Dedifferentiated amniotic fluid mesenchymal stem cell (primary cell): Measurements from ENCODE around the gene AMBRA1.
A peak's percentile ranks its signal among the peaks of the same experiment; 100 is the strongest.
"Not testable (repeated sequence)": the region's sequence is repeated elsewhere in the genome, so short reads cannot be mapped to it uniquely, and the experiment has no call there.

Source experiments
- DNase-seq: peaks from one replicate; pipeline ENCODE4 v3.0.0-alpha.2; 2016; ENCODE audit errors: extremely low spot score

Gene AMBRA1

GRCh38 chr11:46534711-46535110 is 59.1 kb downstream of the AMBRA1 start:
- no peak for DNase-seq

DNA sequence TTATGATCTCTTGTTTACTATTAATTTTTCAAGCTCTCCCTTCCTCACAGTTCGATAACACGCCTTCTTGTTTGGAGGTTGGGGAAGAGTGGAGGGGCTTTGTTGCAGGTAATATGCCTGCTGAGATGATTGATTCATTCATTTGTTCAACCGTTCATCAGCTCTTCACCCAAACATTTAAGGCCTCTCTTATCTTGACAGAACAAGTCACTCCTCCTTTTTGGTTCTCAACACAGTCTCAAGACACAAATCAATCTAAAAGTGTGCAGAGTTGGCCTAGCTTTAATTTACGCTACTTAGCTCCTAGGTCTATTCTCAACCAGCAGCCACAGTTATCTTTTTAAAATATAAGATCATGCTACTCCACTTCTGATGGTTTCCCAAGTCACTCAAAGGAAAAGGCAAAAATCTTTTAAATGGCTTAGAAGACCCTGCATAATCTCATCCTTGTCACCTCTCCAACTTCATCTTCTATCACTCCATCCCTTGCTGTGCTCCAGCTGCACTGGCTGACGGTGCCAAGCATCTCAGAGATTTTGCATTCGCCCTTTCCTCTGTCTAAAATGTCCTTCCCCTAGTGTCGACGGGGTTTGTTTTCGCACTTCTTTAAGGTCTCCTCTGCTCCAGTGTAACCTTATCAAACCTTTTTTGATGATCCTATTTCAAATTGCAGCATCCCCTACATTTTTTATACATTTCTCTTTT is 60.3 kb downstream of the AMBRA1 start:
- DNase-seq: no peak

DNA sequence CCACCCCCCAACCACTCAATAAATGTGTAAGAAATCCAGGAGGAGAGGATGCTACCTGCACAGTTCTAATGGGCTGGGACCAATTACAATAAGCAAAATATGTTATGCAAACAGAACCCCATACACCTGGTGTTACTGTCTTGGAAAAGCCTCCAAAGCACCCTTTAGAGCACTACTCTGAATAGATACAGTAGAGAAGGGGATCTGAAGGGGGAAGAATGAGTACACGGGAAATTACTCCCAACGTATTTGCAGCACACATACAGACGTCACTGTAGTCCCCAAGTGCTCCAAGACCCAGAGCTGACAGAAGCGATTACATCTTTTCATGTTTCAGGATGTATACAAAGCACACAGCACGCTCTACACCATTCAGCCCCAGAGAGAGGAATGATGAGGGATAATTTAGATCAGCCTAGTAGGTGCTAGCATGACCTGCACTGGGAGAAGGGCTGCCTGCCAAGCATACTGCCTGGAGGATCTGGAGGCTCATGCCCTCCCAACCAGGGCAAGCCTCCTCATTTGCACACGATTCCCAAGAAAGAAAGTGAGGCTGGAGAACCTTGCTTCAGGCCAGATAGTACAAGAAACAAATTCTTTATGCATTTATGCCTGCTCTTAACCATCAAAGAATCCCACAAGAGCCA is 63.8 kb downstream of the AMBRA1 start:
- no peak for DNase-seq

DNA sequence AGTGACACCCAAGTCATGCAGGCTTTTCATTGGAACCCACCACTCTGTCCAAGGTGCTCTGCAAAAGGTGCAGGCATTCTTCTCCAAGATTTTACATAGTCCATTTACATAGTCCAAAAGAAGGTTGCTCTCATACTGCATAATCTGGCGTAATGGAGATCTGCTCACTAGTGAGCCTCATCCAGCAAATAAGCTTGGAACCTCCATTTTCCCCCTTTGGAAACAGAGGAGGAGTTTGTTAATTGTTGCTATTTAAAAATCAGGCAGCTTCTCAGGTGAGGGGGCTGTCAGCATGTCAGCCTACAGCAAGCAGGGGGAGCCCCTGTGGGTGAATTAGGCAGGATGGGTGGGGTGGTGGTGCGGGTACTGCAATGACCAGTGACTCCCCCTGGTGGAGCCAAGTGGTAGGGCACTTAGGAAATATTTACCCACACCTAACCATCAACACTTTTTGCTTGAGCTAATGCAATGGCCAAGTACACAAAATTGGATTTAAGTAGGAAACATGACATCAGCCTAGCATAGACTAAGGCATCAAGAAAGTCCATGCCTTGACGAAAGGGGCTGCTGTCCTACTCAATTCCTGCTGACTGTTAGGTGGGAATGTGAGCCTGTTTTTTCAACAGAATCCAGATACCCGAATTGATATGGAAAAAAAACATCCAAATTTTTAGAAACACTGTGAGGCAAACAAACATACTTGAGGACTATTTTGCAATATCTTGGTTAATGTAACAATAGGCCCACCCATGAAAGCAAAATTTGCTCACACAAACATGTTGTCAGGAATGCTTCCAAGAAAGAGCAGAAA is 64.5 kb downstream of the AMBRA1 start:
- DNase-seq: peak; percentile 41

GRCh38 chr11:46528445-46529094 is 65.3 kb downstream of the AMBRA1 start:
- no peak for DNase-seq

DNA sequence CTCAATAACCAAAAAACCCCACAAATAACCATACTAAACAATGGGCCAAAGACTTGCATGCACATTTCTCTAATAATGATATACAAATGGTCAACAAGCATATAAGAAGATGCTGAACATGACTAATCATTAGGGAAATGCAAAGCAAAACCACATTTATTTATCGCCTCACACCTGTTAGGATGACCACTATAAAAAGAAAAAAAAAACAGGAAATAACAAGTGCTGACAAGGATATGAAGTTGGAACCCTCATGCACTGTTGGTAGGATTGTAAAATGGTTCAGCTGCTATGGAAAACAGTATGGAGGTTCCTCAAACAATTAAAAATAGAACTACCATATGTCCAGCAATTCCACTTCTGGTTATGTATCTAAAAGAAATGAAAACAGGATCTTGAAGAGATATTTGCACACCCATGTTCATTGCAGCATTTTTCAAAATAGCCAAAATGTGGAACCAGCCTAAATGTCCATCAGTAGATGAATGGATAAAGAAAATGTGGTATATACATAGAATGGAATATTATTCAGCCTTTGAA is 66.2 kb downstream of the AMBRA1 start:
- DNase-seq: no peak

GRCh38 chr11:46526216-46527215 is 67.3 kb downstream of the AMBRA1 start:
- no peak for DNase-seq

DNA sequence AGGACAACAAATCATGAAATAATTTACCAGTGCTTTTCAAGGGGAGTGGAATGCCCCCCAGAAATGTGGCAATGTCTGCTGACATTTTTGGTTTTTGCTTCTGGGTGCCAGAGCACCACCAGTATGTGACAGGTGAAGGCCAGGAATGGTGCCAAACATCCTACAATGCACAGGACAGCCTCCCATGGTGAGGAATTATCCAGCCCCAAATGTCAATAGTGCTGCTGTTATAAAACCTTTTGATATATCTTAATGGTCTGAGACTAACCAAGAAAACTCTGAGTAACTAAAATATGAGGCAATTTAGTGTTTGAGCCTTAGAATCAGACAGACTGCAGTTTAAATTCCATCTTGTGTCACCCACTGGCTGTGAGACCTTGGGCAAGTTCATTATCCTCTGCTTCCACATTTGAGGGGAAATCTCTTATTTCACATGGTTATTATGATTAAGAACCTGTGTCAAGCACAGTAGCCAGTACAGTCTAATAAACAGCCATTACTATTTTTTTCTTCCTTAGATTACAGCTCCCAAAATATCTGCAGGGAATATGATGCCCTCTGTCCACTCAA is 69.5 kb downstream of the AMBRA1 start:
- no peak for DNase-seq

- DNase-seq: no peak
Observed at GRCh38 chr11:46523290-46523689, 70.5 kb downstream of the AMBRA1 start.

DNA sequence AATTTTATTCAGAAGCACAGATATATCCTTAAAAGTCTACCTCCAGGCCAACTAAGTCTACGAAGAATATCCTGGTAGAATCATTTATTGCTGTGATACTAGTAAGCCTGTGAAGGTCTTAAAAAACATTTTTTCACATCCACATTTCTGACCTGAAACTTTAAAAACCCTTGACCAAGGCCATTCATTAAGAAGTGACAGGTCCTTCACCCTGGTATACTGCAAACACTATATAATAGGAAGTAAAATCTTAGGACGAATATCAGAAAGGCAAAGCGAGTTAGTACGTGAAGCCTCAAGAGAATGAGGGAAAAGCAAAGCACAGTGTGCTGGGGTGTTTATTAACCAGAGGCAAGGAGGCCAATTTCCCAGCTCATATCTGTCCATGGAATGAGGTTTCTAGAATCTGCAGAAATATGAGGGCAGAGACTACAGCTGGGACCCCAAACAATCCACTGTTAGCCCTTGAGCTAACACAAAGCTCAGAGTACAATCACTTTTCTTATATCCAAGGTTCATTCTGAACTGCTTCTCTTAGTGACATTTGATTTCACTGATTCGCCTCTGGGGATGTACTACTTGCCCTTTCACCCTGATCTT is 71.0 kb downstream of the AMBRA1 start:
- DNase-seq: no peak

- no peak for DNase-seq
Observed at GRCh38 chr11:46521961-46522681, 71.7 kb downstream of the AMBRA1 start.

DNA sequence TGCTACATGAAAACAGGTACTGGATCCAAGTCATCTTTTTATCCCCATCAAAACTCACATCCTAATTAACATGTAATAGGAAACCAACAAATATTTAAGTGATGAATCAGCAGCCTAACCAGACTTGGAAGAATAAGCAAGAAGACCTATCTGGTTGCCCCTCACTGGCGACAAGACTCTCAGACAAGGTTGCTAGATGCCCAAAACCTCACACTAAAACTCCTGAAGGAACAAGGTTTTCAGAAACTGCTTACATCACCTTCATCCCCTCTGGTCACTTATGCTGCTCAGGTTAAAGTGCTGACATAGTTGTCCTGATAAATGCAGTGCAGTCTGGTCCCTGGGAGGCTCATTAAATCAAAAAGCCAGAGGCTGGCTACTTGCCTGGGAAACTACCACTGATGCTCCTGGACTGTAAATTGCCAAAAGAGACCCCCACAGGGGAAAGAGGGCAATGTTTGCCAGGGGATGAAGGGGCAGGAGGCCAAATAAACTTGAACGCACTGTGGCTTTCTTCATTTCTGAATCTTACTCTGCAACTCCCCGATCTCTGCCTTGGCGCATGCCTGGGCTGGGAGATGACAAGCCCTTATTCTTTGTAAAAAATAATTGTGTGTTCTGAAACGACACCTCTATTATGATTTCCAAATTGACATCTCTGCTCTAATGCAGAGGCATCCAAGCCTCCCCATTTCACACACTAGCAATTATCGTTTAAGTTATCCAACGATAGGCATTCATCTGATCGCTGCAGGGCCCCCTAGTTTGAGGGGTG is 72.7 kb downstream of the AMBRA1 start:
- no peak for DNase-seq

GRCh38 chr11:46519351-46519750 is 74.5 kb downstream of the AMBRA1 start:
- no peak for DNase-seq

DNA sequence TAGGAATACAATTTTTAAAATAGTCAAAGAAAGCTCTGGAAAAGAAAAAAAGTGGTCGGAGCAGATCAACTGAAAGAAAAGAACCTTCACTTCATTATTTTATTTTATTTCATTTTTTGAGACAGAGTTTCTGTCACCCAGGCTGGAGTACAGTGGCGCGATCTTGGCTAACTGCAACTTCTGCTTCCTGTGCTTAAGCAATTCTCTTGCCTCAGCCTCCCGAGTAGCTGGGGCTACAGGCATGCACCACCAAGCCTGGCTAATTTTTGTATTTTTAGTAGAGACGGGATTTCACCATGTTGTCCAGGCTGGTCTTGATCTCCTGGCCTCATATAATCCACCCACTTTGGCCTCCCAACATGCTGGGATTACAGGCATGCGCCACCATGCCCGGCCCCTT is 74.9 kb downstream of the AMBRA1 start:
- not testable (repeated sequence) for DNase-seq

- no peak for DNase-seq
Observed at GRCh38 chr11:46514370-46514769, 79.5 kb downstream of the AMBRA1 start.

DNA sequence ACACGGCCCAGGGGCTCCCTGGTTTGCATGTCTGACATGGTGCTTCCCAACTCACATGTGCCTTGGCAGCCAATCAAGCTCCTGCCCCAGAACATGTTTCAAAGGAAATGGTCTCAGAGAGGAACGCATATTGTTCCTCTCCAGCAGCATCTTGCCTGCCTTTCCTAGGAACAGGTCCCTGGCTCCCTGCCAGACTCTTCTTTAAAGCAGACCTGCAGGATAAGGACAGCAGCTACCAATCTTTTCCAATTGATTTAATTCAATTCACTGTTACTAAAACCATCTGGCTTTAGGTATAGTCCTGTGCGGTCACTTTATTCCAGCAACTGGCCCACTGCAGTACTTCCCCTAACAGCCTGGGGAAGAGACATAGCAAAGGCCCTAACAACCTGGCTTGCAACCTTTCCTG is 79.9 kb downstream of the AMBRA1 start:
- DNase-seq: no peak

DNA sequence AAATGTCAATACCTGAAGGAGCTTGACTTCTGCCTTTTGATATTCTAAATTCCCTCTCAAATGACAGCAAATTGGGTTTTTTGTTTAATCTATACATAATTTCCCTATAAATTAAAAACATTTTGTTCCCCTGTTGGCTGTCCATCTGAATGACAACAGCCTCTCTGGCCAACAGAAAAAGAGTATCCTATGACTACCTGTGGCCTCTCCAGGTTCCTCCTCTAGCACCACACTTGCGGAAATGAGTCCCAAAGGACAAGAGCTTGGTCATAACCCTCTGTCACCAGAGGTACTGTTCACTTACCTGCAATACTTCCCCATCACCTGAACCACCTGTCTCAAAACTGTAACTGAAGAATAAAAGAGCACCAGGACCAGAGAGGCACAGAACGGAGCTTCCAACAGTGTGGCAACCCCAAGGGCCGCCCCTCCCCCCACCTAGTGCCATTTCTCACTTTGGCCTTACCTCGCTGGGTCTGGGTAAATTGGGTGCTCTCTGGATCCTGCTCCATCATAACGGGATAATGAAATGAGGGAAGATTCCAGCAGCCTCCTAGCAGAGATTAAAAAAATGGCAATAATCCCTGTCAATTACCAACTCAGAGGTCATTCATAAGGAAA is 81.5 kb downstream of the AMBRA1 start:
- no peak for DNase-seq

GRCh38 chr11:46511342-46511741 is 82.5 kb downstream of the AMBRA1 start:
- no peak for DNase-seq
